ENCODE measurements around the gene MOXD1.

GRCh38 chr6:132359886-132360285 is 41.4 kb downstream of the MOXD1 start:
- TF ChIP-seq EZH2 (IDR thresholded peaks at IDR 0.05; ENCODE audit: low read depth): no peak
- TF ChIP-seq CTCF (conservative IDR thresholded peaks at IDR 0.05): no peak
